ENCODE data around the gene LUM.
A peak's percentile ranks its signal among the peaks of the same experiment; 100 is the strongest.

Gene LUM

GRCh38 chr12:91111366-91112325, at the start of gene LUM:
Gene LUM (minus strand): TSS chr12:91111494. CDS start chr12:91108979, 2,515 bp downstream.
- peak; percentile 56 for DNase-seq

GRCh38 chr12:91161009-91161408, 49.7 kb upstream of the LUM start:
- no peak for DNase-seq

GRCh38 chr12:91155990-91156389, 44.7 kb upstream of the LUM start:
- peak; percentile 18 for DNase-seq

- no peak for DNase-seq
Measured at GRCh38 chr12:91154131-91154530, 42.8 kb upstream of the LUM start.

- DNase-seq: no peak
Measured at GRCh38 chr12:91144053-91144452, 32.8 kb upstream of the LUM start.

GRCh38 chr12:91143206-91143605, 31.9 kb upstream of the LUM start:
- no peak for DNase-seq

- no peak for DNase-seq
Measured at GRCh38 chr12:91142221-91142631, 30.9 kb upstream of the LUM start.

- peak; percentile 31 for DNase-seq
Measured at GRCh38 chr12:91140026-91140931, 29.0 kb upstream of the LUM start.

GRCh38 chr12:91139286-91139685, 28.0 kb upstream of the LUM start:
- DNase-seq: no peak

- DNase-seq: peak; percentile 22
Measured at GRCh38 chr12:91138337-91138920, 27.1 kb upstream of the LUM start.

- no peak for DNase-seq
Measured at GRCh38 chr12:91133871-91134270, 22.6 kb upstream of the LUM start.

GRCh38 chr12:91129662-91130362, 18.5 kb upstream of the LUM start:
- DNase-seq: no peak

GRCh38 chr12:91127751-91128150, 16.5 kb upstream of the LUM start:
- no peak for DNase-seq

GRCh38 chr12:91127306-91127705, 16.0 kb upstream of the LUM start:
- DNase-seq: no peak

- no peak for DNase-seq
Measured at GRCh38 chr12:91126516-91126915, 15.2 kb upstream of the LUM start.

GRCh38 chr12:91123236-91123916, 12.1 kb upstream of the LUM start:
- no peak for DNase-seq

GRCh38 chr12:91120781-91121180, 9.5 kb upstream of the LUM start:
- no peak for DNase-seq

GRCh38 chr12:91119089-91119488, 7.8 kb upstream of the LUM start:
- DNase-seq: peak; percentile 87

- no peak for DNase-seq
Measured at GRCh38 chr12:91113621-91114020, 2.3 kb upstream of the LUM start.

- DNase-seq: no peak
Measured at GRCh38 chr12:91110311-91110924, 876 bp downstream of the LUM start.

- no peak for DNase-seq
Measured at GRCh38 chr12:91109581-91110310, 1.5 kb downstream of the LUM start.
